ENCODE measurements around the gene DNAH10.

The DNAH10 gene

GRCh38 chr12:123928274-123928865 is 166.3 kb downstream of the DNAH10 start:
- TF ChIP-seq NFIC (IDR thresholded peaks at IDR 0.05) (no peak), USF1 (IDR thresholded peaks at IDR 0.05) (no peak)

- TF ChIP-seq TAF1 (IDR thresholded peaks at IDR 0.05; ENCODE audit: low read depth), result no peak
- no peak for TF ChIP-seq RAD21 (IDR thresholded peaks at IDR 0.05; ENCODE audit: low read depth)
- TF ChIP-seq REST (IDR thresholded peaks at IDR 0.05; ENCODE audit: low read depth), result no peak
- TF ChIP-seq EP300 (IDR thresholded peaks at IDR 0.05; ENCODE audit: borderline replicate concordance), result no peak
- no peak for TF ChIP-seq ZBTB7A (IDR thresholded peaks at IDR 0.05; ENCODE audit: low read depth)
- TF ChIP-seq CREB1 (IDR thresholded peaks at IDR 0.05; ENCODE audit: low read depth), result no peak
- TF ChIP-seq YY1 (IDR thresholded peaks at IDR 0.05; ENCODE audit: low read depth), result no peak
- TF ChIP-seq NFIC (IDR thresholded peaks at IDR 0.05), result no peak
- TF ChIP-seq MAX (IDR thresholded peaks at IDR 0.05), result no peak
- no peak for TF ChIP-seq EGR1 (IDR thresholded peaks at IDR 0.05)
These were observed 166.8 kb downstream of the DNAH10 start for GRCh38 chr12:123928897-123929296.

GRCh38 chr12:123929946-123930583 is 168.0 kb downstream of the DNAH10 start:
- TF ChIP-seq REST (IDR thresholded peaks at IDR 0.05; ENCODE audit: low read depth) (no peak), TCF12 (IDR thresholded peaks at IDR 0.05; ENCODE audit: low read depth) (no peak), CREB1 (IDR thresholded peaks at IDR 0.05; ENCODE audit: low read depth) (no peak), TEAD4 (IDR thresholded peaks at IDR 0.05) (no peak), RAD21 (IDR thresholded peaks at IDR 0.05; ENCODE audit: low read depth) (no peak), EP300 (IDR thresholded peaks at IDR 0.05; ENCODE audit: borderline replicate concordance) (no peak), NFIC (IDR thresholded peaks at IDR 0.05) (no peak)

- TF ChIP-seq NFIC (IDR thresholded peaks at IDR 0.05), result no peak
These were observed 169.7 kb downstream of the DNAH10 start for GRCh38 chr12:123931686-123932321.

- TF ChIP-seq MAX (IDR thresholded peaks at IDR 0.05) (no peak), TEAD4 (IDR thresholded peaks at IDR 0.05) (no peak), YY1 (IDR thresholded peaks at IDR 0.05; ENCODE audit: low read depth) (no peak), ZBTB7A (IDR thresholded peaks at IDR 0.05; ENCODE audit: low read depth) (no peak), TAF1 (IDR thresholded peaks at IDR 0.05; ENCODE audit: low read depth) (no peak), TCF12 (IDR thresholded peaks at IDR 0.05; ENCODE audit: low read depth) (no peak), CREB1 (IDR thresholded peaks at IDR 0.05; ENCODE audit: low read depth) (no peak), EP300 (IDR thresholded peaks at IDR 0.05; ENCODE audit: borderline replicate concordance) (no peak), FOXM1 (IDR thresholded peaks at IDR 0.05; ENCODE audit: borderline replicate concordance, low read depth) (no peak), REST (IDR thresholded peaks at IDR 0.05; ENCODE audit: low read depth) (no peak), NFIC (IDR thresholded peaks at IDR 0.05) (no peak), USF1 (IDR thresholded peaks at IDR 0.05) (no peak)
These were observed 171.1 kb downstream of the DNAH10 start for GRCh38 chr12:123933214-123933613.

Data from Ishikawa (cell line).